HEK293 (cell line): ENCODE data around the gene STARD5.
A peak's percentile ranks its signal among the peaks of the same experiment; 100 is the strongest.

ENCODE experiments used
- KLF10 ChIP-seq: fragments of 450-650 bp; IDR thresholded peaks from 2 replicates; pipeline ENCODE4 v1.5.1; 2018; ENCODE audit warnings: missing biosample characterization, mild to moderate bottlenecking, missing genetic modification characterization
- PATZ1 ChIP-seq: fragments of 450-650 bp; formaldehyde crosslinking; IDR thresholded peaks from 2 replicates; pipeline ENCODE4 v1.5.1; 2016; ENCODE audit warnings: missing biosample characterization, missing genetic modification characterization
- PRDM2 ChIP-seq: fragments of 450-650 bp; formaldehyde crosslinking; IDR thresholded peaks from 2 replicates; pipeline ENCODE4 v1.5.1; 2016; ENCODE audit warnings: missing biosample characterization, missing genetic modification characterization, borderline replicate concordance
- ZBTB17 ChIP-seq: fragments of 450-650 bp; formaldehyde crosslinking; IDR thresholded peaks from 2 replicates; pipeline ENCODE4 v1.5.1; 2016; ENCODE audit warnings: missing biosample characterization, missing genetic modification characterization
- ZBTB49 ChIP-seq: fragments of 450-650 bp; formaldehyde crosslinking; IDR thresholded peaks from 2 replicates; pipeline ENCODE4 v1.5.1; 2016; ENCODE audit warnings: missing biosample characterization, missing genetic modification characterization, low read depth
- ZEB2 ChIP-seq: fragments of 450-650 bp; formaldehyde crosslinking; IDR thresholded peaks from 2 replicates; pipeline ENCODE4 v1.5.1; 2016; ENCODE audit warnings: missing biosample characterization, missing genetic modification characterization
- ZFP69B ChIP-seq: fragments of 450-650 bp; formaldehyde crosslinking; IDR thresholded peaks from 2 replicates; pipeline ENCODE4 v1.5.1; 2016; ENCODE audit warnings: missing biosample characterization, missing genetic modification characterization
- ZNF132 ChIP-seq: fragments of 450-650 bp; formaldehyde crosslinking; IDR thresholded peaks from 2 replicates; pipeline ENCODE4 v1.5.1; 2017; ENCODE audit warnings: missing biosample characterization, missing genetic modification characterization, borderline replicate concordance
- ZNF146 ChIP-seq: fragments of 450-650 bp; formaldehyde crosslinking; IDR thresholded peaks from 2 replicates; pipeline ENCODE4 v1.5.1; 2016; ENCODE audit warnings: missing biosample characterization, missing genetic modification characterization
- ZNF2 ChIP-seq: fragments of 450-650 bp; formaldehyde crosslinking; IDR thresholded peaks from 2 replicates; pipeline ENCODE4 v1.5.1; 2016; ENCODE audit warnings: missing biosample characterization, missing genetic modification characterization
- ZNF211 ChIP-seq: fragments of 450-650 bp; formaldehyde crosslinking; IDR thresholded peaks from 2 replicates; pipeline ENCODE4 v1.5.1; 2016; ENCODE audit warnings: low read depth, missing biosample characterization, missing genetic modification characterization
- ZNF239 ChIP-seq: fragments of 450-650 bp; formaldehyde crosslinking; IDR thresholded peaks from 2 replicates; pipeline ENCODE4 v1.5.1; 2016; ENCODE audit warnings: missing biosample characterization, missing genetic modification characterization
- ZNF335 ChIP-seq: fragments of 450-650 bp; formaldehyde crosslinking; conservative IDR thresholded peaks from 2 replicates; pipeline ENCODE4 v1.5.1; 2016; ENCODE audit warnings: missing biosample characterization, missing genetic modification characterization
- ZNF404 ChIP-seq: fragments of 450-650 bp; formaldehyde crosslinking; IDR thresholded peaks from 2 replicates; pipeline ENCODE4 v1.5.1; 2017; ENCODE audit warnings: missing biosample characterization, missing genetic modification characterization
- ZNF600 ChIP-seq: fragments of 450-650 bp; formaldehyde crosslinking; IDR thresholded peaks from 2 replicates; pipeline ENCODE4 v1.5.1; 2016; ENCODE audit warnings: missing biosample characterization, missing genetic modification characterization
- ZNF626 ChIP-seq: fragments of 450-650 bp; sonication (Bioruptor Pico); formaldehyde crosslinking; IDR thresholded peaks from 2 replicates; pipeline ENCODE4 v1.5.1; 2018; ENCODE audit warnings: missing biosample characterization, missing genetic modification characterization, inconsistent platforms
- ZNF654 ChIP-seq: fragments of 450-650 bp; formaldehyde crosslinking; IDR thresholded peaks from 2 replicates; pipeline ENCODE4 v1.5.1; 2016; ENCODE audit warnings: low read depth, missing biosample characterization, missing genetic modification characterization
- ZNF660 ChIP-seq: fragments of 450-650 bp; IDR thresholded peaks from 2 replicates; pipeline ENCODE4 v1.5.1; 2018; ENCODE audit warnings: missing biosample characterization, mild to moderate bottlenecking, missing genetic modification characterization
- ZNF768 ChIP-seq: fragments of 450-650 bp; formaldehyde crosslinking; IDR thresholded peaks from 2 replicates; pipeline ENCODE4 v1.5.1; 2018; ENCODE audit warnings: missing biosample characterization, mild to moderate bottlenecking, missing genetic modification characterization
- ZNF777 ChIP-seq: fragments of 450-650 bp; formaldehyde crosslinking; IDR thresholded peaks from 2 replicates; pipeline ENCODE4 v1.5.1; 2017; ENCODE audit warnings: missing biosample characterization, missing genetic modification characterization, borderline replicate concordance
- TF ChIP-seq, protein P1 (sequence below): fragments of 450-650 bp; formaldehyde crosslinking; IDR thresholded peaks from 2 replicates; pipeline ENCODE4 v1.5.1; 2016; ENCODE audit warnings: missing biosample characterization, missing genetic modification characterization
- TF ChIP-seq, protein P2 (sequence below): sonication (generic); formaldehyde crosslinking; IDR thresholded peaks from 2 replicates; pipeline ENCODE4 v1.8.1; 2022; ENCODE audit warnings: mild to moderate bottlenecking, moderate library complexity, missing genetic modification reagents

Gene STARD5

GRCh38 chr15:81265944-81266775, 57.8 kb downstream of the STARD5 start (continued):
- TF ChIP-seq, protein P1, sequence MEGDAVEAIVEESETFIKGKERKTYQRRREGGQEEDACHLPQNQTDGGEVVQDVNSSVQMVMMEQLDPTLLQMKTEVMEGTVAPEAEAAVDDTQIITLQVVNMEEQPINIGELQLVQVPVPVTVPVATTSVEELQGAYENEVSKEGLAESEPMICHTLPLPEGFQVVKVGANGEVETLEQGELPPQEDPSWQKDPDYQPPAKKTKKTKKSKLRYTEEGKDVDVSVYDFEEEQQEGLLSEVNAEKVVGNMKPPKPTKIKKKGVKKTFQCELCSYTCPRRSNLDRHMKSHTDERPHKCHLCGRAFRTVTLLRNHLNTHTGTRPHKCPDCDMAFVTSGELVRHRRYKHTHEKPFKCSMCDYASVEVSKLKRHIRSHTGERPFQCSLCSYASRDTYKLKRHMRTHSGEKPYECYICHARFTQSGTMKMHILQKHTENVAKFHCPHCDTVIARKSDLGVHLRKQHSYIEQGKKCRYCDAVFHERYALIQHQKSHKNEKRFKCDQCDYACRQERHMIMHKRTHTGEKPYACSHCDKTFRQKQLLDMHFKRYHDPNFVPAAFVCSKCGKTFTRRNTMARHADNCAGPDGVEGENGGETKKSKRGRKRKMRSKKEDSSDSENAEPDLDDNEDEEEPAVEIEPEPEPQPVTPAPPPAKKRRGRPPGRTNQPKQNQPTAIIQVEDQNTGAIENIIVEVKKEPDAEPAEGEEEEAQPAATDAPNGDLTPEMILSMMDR = peak; percentile 86
- TF ChIP-seq PRDM2 (tag by site-specific recombination) (no peak), ZNF768 (tag by site-specific recombination) (peak; percentile 34; the same call in 1 of the 2 replicates), PATZ1 (peak; percentile 45; the same call in 1 of the 2 replicates), ZBTB17 (tag by site-specific recombination) (peak; percentile 28; the same call in 1 of the 2 replicates), ZNF626 (no peak), ZNF777 (tag by site-specific recombination) (no peak), ZNF660 (tag by site-specific recombination) (peak; percentile 20; the same call in 1 of the 2 replicates), ZNF132 (tag by site-specific recombination) (no peak), ZNF335 (peak; percentile 65), ZNF211 (tag by site-specific recombination) (no peak), ZEB2 (tag by site-specific recombination) (no peak), ZFP69B (tag by site-specific recombination) (no peak), ZNF239 (tag by site-specific recombination) (no peak), ZNF146 (tag by site-specific recombination) (no peak), ZBTB49 (no peak), ZNF600 (tag by site-specific recombination) (peak; percentile 77), ZNF654 (tag by site-specific recombination) (peak; percentile 84), ZNF2 (tag by site-specific recombination) (peak; percentile 35; the same call in 1 of the 2 replicates), KLF10 (tag by site-specific recombination) (no peak), ZNF404 (tag by site-specific recombination) (no peak)
- TF ChIP-seq, protein P2, sequence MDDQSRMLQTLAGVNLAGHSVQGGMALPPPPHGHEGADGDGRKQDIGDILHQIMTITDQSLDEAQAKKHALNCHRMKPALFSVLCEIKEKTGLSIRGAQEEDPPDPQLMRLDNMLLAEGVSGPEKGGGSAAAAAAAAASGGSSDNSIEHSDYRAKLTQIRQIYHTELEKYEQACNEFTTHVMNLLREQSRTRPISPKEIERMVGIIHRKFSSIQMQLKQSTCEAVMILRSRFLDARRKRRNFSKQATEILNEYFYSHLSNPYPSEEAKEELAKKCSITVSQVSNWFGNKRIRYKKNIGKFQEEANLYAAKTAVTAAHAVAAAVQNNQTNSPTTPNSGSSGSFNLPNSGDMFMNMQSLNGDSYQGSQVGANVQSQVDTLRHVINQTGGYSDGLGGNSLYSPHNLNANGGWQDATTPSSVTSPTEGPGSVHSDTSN (CRISPR knock-in tag) = 0 out of 2 replicates have a peak, but pooled peaks have one; percentile 46
